ENCODE results near the gene PHKG2. TPM values are rescaled to one million over a fixed set of nuclear protein-coding genes. Genes with fewer than 3 reads are reported as not detected.

PHKG2 gene
- total RNA-seq, 2 experiments from 2014 or later: 34.5 to 38.6 TPM

DNA sequence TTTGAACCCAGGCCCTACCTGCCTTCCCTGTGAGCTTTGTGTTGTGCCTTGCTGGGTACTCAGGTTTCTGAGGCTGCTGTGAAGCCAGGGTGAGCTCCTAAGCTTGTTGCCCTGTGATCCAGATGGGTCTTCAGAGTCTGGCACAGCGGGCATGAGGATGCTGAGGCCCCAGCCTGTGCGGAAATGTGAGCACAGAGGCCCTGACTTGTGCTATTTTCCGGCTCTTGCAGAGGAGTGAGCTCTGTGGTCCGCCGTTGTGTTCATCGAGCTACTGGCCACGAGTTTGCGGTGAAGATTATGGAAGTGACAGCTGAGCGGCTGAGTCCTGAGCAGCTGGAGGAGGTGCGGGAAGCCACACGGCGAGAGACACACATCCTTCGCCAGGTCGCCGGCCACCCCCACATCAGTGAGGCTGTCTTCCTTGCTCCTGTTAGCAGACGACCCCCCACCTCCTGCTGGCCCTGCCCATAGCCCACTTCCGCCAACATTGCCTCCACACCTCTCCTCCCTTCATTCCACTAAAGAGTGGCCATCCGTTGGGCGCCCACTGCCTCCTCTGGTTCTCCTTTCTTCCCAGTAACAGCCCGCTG, 2.7 kb downstream of the PHKG2 start:
- no peak for DNase-seq
- Mint-ChIP-seq H3K4me3 (no peak overlapping the region), H3K27ac (no peak overlapping the region), H3K27me3 (no peaks in the 10 kb centered on the region), H3K36me3 (ENCODE audit: low read depth) (peaks cover 30% of the 10 kb centered on the region), H3K4me1 (peaks cover 33% of the 10 kb centered on the region), H3K9me3 (no peaks in the 10 kb centered on the region)
- ChIA-PET CTCF (interaction anchor here (1.2 kb wide), 1 partner anchor 64 kb away, joined by 3 read pairs; no protein-coding TSS in a partner anchor), POLR2A (interaction anchor here (1.0 to 1.2 kb wide), 4 partner anchors 9 to 151 kb away, joined by 3 to 5 read pairs (median 4); partner anchors contain the start of gene RNF40)

DNA sequence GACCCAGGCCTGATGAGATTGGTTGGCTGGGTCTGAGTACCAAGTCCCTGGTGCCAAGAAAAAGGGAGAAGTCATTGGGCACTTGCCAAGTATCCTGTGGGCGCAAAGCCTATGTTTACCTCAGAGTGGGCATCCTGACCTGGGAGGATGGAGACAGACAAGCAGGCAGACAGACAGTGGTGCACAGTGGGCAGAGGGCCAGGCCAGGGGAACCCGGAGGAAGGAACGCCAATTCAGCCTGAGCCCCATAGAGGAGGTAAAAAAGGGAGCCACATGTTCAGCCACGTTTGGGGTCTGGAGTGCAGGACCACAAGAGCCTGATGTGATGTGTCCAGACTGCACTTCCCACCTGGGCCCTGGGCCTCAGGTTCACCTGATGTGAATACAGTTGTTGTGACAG, 5.4 kb downstream of the PHKG2 start:
- no peaks in the 10 kb centered on the region for H3K27me3 Mint-ChIP-seq
- H3K36me3 Mint-ChIP-seq (ENCODE audit: low read depth): peaks cover 29% of the 10 kb centered on the region
- ChIA-PET CTCF (interaction anchor here (1.5 kb wide), 1 partner anchor 61 kb away, joined by 3 read pairs; no protein-coding TSS in a partner anchor), POLR2A (no interaction called here)
- H3K4me1 Mint-ChIP-seq: peaks cover 20% of the 10 kb centered on the region
- H3K9me3 Mint-ChIP-seq: no peaks in the 10 kb centered on the region
- no peak overlapping the region for H3K27ac Mint-ChIP-seq
- DNase-seq: no peak
- H3K4me3 Mint-ChIP-seq: no peak overlapping the region

DNA sequence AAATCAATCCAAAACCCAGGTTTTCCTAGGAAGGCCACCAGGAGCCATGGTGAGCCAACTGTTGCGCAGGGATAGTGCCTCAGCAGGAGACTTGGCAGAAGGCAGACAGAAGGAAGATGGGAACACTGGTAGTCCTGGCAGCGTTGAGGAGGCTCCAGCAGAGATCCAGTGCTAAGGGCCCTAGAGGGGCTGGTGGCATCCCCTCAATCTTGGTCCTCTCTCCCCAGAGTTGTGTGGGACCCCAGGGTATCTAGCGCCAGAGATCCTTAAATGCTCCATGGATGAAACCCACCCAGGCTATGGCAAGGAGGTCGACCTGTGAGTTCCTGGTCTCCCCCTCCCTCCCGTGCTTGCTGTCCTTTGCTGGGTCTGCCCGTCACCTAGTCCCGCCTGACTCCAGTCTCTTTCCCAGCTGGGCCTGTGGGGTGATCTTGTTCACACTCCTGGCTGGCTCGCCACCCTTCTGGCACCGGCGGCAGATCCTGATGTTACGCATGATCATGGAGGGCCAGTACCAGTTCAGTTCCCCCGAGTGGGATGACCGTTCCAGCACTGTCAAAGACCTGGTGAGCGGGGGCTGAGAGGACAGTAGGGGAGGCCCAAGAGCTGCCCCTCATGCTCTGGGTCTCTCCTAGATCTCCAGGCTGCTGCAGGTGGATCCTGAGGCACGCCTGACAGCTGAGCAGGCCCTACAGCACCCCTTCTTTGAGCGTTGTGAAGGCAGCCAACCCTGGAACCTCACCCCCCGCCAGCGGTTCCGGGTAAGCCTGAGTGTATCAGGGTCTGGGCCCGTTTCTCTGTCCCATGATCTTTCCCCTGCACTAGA, 7.9 kb downstream of the PHKG2 start:
- Mint-ChIP-seq H3K9me3 (no peaks in the 10 kb centered on the region), H3K27me3 (no peaks in the 10 kb centered on the region), H3K36me3 (ENCODE audit: low read depth) (peaks cover 19% of the 10 kb centered on the region), H3K27ac (no peak overlapping the region), H3K4me3 (no peak overlapping the region), H3K4me1 (peaks cover 12% of the 10 kb centered on the region)
- ChIA-PET POLR2A (interaction anchor here (1.5 kb wide), 1 partner anchor 8 kb away, joined by 4 read pairs; the partner anchor contains the start of gene PHKG2), CTCF (no interaction called here)
- no peak for DNase-seq

DNA sequence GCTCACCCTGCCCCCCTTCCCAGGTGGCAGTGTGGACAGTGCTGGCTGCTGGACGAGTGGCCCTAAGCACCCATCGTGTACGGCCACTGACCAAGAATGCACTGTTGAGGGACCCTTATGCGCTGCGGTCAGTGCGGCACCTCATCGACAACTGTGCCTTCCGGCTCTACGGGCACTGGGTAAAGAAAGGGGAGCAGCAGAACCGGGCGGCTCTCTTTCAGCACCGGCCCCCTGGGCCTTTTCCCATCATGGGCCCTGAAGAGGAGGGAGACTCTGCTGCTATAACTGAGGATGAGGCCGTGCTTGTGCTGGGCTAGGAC, 8.5 kb downstream of the PHKG2 start:
- POLR2A ChIA-PET: interaction anchor here (1.5 kb wide), 1 partner anchor 9 kb away, joined by 4 read pairs; the partner anchor contains the start of gene PHKG2
- Mint-ChIP-seq H3K4me1 (peaks cover 10% of the 10 kb centered on the region), H3K9me3 (no peaks in the 10 kb centered on the region), H3K27me3 (no peaks in the 10 kb centered on the region), H3K4me3 (no peak overlapping the region), H3K36me3 (ENCODE audit: low read depth) (peaks cover 14% of the 10 kb centered on the region), H3K27ac (no peak overlapping the region)
- CTCF ChIA-PET: no interaction called here
- no peak for DNase-seq

DNA sequence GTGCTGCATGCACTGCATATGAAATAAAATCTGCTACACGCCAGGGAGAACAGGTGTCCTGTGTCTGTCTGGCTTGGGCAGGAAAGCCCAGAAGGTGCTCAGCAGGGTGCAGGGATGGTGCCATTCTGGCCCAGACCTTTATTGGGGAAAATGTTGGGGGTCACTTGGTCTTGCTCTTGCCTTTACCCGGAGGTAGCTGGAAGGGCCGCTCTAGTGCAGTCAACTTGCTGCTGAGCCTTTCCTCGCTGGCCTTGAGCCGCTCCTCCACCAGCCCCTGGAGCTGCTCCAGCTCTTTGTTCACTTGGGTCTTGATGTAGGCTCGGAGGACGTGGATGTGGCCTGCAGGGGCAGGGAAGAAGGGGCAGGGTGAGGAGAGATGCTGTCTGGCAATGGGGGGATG, 9.1 kb downstream of the PHKG2 start:
- no peak for DNase-seq
- H3K4me1 Mint-ChIP-seq: peaks cover 13% of the 10 kb centered on the region
- H3K27me3 Mint-ChIP-seq: no peaks in the 10 kb centered on the region
- POLR2A ChIA-PET: interaction anchor here (1.5 kb wide), 1 partner anchor 9 kb away, joined by 4 read pairs; the partner anchor contains the start of gene PHKG2
- no peak overlapping the region for H3K27ac Mint-ChIP-seq
- H3K4me3 Mint-ChIP-seq: no peak overlapping the region
- peaks cover 17% of the 10 kb centered on the region for H3K36me3 Mint-ChIP-seq (ENCODE audit: low read depth)
- CTCF ChIA-PET: no interaction called here
- H3K9me3 Mint-ChIP-seq: no peaks in the 10 kb centered on the region

DNA sequence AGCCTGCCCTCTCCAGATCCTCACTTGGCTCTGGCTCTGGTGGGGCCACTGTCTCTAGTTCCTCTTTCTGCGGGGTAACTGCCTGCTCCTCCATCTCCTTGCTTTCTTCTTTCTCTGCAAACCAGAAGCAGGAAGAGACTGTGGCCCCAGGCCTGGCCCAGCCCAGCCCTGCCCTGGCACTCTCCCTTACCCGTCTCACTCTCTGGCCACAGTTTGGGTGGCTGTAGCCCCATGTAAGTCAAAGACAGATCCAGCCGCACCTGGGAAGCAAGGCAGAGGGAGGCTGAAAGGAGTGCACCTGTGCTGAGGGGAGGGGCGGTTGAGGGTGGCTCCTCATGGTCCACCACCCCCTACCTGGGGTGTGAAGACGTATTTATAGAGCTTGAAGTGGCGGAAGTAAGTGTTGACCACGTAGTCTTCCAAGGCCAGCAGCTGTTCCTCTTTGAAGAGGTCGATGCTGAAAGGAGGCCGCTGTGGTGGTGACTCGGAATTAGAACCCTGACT, 10.8 kb downstream of the PHKG2 start:
- H3K36me3 Mint-ChIP-seq (ENCODE audit: low read depth): peaks cover 26% of the 10 kb centered on the region
- H3K27ac Mint-ChIP-seq: no peak overlapping the region
- H3K4me1 Mint-ChIP-seq: peaks cover 29% of the 10 kb centered on the region
- DNase-seq: no peak
- no peak overlapping the region for H3K4me3 Mint-ChIP-seq
- no peaks in the 10 kb centered on the region for H3K9me3 Mint-ChIP-seq
- ChIA-PET POLR2A (interaction anchor here (1.0 to 4.5 kb wide), 3 partner anchors 8 to 86 kb away, joined by 4 to 28 read pairs (median 5); partner anchors contain the start of gene PHKG2), CTCF (interaction anchor here (1.1 kb wide), 1 partner anchor 12 kb away, joined by 4 read pairs; no protein-coding TSS in a partner anchor)
- H3K27me3 Mint-ChIP-seq: no peaks in the 10 kb centered on the region

DNA sequence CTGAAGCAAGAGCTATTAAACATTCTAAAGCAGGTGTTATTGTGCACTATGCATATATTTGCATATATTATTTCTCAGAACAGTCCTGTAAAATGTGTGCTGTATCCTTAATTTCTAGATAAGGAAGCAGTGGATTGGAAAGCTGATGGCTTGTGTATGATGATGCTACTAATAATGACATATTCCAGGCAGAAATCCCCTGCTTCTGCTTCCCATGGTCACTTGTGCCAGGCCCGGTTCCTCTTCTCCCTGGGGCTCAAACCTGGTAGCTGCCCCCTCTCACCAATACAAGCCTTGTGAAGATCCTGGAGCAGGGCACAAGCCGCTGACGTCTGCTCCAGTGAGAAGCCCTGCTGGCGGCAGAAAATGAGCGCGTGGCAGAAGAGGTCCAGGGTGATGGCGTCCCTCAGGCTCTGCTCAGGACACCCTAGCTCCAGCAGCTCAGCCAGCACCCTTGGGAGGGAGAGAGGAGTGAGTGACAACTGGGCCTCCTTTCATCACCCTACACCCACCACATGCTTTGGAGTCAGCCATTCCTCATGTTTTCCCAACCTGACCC, 11.9 kb downstream of the PHKG2 start:
- POLR2A ChIA-PET: interaction anchor here (0.8 to 4.5 kb wide), 5 partner anchors 9 to 85 kb away, joined by 3 to 28 read pairs (median 4); partner anchors contain the start of gene PHKG2
- CTCF ChIA-PET: interaction anchor here (1.1 kb wide), 1 partner anchor 11 kb away, joined by 4 read pairs; no protein-coding TSS in a partner anchor
- Mint-ChIP-seq H3K4me3 (no peak overlapping the region), H3K9me3 (no peaks in the 10 kb centered on the region), H3K27ac (no peak overlapping the region), H3K36me3 (ENCODE audit: low read depth) (peaks cover 30% of the 10 kb centered on the region), H3K4me1 (peaks cover 29% of the 10 kb centered on the region), H3K27me3 (no peaks in the 10 kb centered on the region)
- DNase-seq: no peak

DNA sequence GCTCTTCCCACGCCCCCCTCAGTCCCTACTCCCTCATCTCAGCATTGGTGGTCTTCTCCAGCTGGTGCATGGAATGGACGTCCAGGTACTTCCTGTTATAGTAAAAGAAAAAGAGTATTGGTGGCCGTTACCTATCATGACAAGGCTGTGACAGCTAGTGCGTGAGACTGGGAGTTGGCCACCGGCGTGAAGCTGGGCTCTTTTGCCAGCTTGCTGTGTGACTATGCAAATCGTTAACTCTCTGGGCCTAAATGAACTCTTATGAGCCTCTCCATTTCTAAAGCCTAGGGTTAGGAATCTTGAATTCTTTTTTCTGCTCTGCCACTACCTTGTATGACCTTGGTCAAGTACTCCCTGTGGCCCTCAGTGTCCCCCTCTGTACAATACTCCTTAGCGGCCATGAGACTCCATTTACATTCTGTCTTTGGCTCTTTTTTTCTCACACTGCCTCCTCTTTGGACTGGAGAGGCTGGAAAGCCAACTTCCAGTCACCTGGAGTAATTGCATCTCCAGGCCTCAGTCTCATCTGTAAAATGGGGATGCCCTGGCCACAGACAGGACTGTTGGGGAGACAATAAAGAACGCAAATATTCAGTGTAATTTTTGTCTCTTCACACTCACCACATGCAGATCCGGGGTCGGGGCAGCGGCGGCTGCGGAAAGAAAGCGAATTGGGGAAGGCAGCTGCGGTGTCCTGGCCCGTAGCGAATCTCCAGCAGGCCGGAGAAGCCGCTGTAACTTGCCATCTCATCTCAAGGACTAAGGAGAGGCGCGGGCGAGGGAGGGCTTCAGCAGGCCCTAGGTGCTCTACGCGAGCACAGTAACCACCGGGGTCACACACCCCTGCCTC, 12.6 kb downstream of the PHKG2 start:
- CTCF ChIA-PET: no interaction called here
- no peaks in the 10 kb centered on the region for H3K27me3 Mint-ChIP-seq
- peaks cover 35% of the 10 kb centered on the region for H3K36me3 Mint-ChIP-seq (ENCODE audit: low read depth)

DNA sequence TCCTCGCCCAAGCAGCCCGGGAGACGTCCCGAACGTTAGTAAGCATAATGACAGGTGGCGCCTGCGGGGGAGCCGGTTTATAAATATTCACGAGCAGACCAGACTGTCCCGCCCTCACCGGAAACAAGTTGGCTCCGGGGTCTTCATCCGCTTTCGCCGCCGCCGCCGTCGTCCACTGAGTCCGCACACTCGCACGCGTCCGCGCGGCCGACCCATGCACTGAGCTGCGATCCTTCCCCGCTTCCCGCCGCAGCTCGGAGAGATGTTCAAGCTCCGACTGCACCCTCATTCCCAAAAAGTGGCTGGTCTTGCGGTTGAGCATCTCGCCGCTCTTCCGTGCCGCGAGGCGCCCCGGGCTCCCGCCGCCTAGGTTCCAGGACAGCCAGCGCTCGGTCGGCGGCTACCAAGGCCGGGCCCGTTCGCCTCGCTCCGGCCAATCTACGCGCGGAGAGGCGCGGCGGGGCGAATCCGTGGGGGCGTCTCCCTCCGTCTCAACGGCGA, 13.3 kb downstream of the PHKG2 start:
- H3K4me1 Mint-ChIP-seq: peaks cover 29% of the 10 kb centered on the region
- CTCF ChIA-PET: no interaction called here
- DNase-seq: peak; percentile 35
- H3K9me3 Mint-ChIP-seq: no peaks in the 10 kb centered on the region
- peak overlapping the region; percentile 97 for H3K4me3 Mint-ChIP-seq
- peaks cover 39% of the 10 kb centered on the region for H3K36me3 Mint-ChIP-seq (ENCODE audit: low read depth)
- H3K27me3 Mint-ChIP-seq: no peaks in the 10 kb centered on the region
- peak overlapping the region; percentile 88 for H3K27ac Mint-ChIP-seq
- POLR2A ChIA-PET: interaction anchor here (4.5 kb wide), 1 partner anchor 14 kb away, joined by 28 read pairs; the partner anchor contains the start of gene PHKG2

More for the DNA sequence above, 12.6 kb downstream of the PHKG2 start:
- Mint-ChIP-seq H3K27ac (no peak overlapping the region), H3K9me3 (no peaks in the 10 kb centered on the region), H3K4me1 (peaks cover 29% of the 10 kb centered on the region), H3K4me3 (peak overlapping the region; percentile 97)
- POLR2A ChIA-PET: interaction anchor here (0.8 to 4.5 kb wide), 3 partner anchors 11 to 13 kb away, joined by 3 to 28 read pairs (median 3); partner anchors contain the start of gene PHKG2
- no peak for DNase-seq

DNA sequence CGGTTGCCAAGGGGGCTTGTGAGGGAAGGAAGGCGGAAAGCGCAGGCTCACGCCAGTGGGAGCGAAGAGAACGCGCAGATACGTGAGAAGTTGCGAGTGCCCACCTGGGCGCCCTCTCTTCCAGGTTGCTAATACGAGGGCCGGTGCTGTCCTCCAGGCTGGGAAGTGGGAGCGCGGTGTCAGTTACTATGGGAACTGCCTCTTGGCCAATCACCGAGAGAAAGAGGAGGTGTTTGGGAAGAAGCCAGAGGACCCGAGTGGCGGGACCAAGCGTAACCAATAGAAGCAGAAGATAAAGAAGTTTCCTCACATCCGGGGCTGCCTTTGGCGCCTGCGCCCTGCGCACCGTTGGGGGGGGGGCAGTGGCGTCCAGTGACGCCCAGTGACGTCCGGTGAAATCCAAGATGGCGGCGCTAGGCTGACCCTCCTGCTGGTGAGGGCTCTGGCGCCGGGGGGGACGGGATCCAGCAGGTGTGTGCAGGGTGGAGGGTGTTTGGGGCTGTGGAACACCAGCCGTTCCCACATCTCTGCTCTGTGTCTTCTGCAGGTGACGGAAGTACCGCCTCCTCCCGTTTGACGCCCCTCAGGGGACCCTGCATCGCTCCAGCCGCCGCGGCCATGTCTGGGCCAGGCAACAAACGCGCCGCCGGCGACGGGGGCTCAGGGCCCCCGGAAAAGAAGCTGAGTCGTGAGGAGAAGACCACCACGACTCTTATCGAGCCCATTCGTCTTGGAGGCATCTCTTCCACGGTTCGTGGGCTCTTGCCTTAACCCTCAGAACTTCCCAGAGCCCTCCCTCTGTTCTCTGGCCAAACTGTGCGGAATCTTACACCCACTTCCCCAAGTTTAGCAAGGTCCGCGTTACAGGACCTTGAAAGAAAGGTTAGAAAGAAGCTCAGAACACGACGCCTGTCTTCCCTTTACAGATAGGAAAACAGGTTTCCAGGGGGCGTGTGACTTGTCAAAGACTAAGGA, 14.0 kb downstream of the PHKG2 start, which contains the start of the genes CFAP119 and RNF40:
TSS of gene CFAP119 (minus strand) at position 135 of the 975 bp plus-strand sequence. CDS start 314 bp downstream, outside the sequence.
TSS of gene RNF40 (plus strand) at position 395 of the 975 bp plus-strand sequence. CDS start at position 619, 224 bp downstream.
- ChIA-PET POLR2A (interaction anchor here (1.0 to 4.5 kb wide), 3 partner anchors 11 to 15 kb away, joined by 3 to 28 read pairs (median 5); partner anchors contain the start of gene PHKG2), CTCF (interaction anchor here (0.6 to 1.2 kb wide), 2 partner anchors 13 to 14 kb away, joined by 3 read pairs; partner anchors contain the start of gene PHKG2)
- Mint-ChIP-seq H3K27ac (peak within 1 kb of the TSS; percentile 88), H3K4me3 (peak within 1 kb of the TSS; percentile 97), H3K27me3 (no peaks in the 10 kb centered on the region), H3K9me3 (no peaks in the 10 kb centered on the region), H3K4me1 (peaks cover 29% of the 10 kb centered on the region), H3K36me3 (ENCODE audit: low read depth) (peaks cover 46% of the 10 kb centered on the region)
- DNase-seq: peak; percentile 94
